Keratinocyte (primary cell): Measurements from ENCODE around the gene MRGPRD. TPM values are rescaled to one million over a fixed set of nuclear protein-coding genes. Genes with fewer than 3 reads are reported as not detected.

ENCODE experiments used
- DNase-seq: peaks from one replicate; pipeline ENCODE4 v3.0.0-alpha.2; 2011; ENCODE audit warnings: low read depth, missing footprints, low spot score
- FAIRE-seq: peaks from 2 replicates; lab custom pipeline; 2011; peaks lifted over from hg19 to GRCh38; lab: Jason Lieb, UNC
- H2AFZ ChIP-seq: 2 replicates; pipeline ENCODE4 v1.6.0; 2012; ENCODE audit warnings: low read length, control low read depth, inconsistent platforms; ENCODE audit not compliant: control insufficient read depth
- H3K27ac ChIP-seq: 2 replicates; pipeline ENCODE4 v1.5.1; 2011; ENCODE audit warnings: low read length; ENCODE audit not compliant: control insufficient read depth, insufficient read depth
- H3K27me3 ChIP-seq: 3 replicates; pipeline ENCODE4 v1.6.0; 2011; ENCODE audit warnings: low read length; ENCODE audit not compliant: control insufficient read depth, insufficient read depth; ENCODE audit errors: extremely low read depth
- H3K36me3 ChIP-seq, 2 experiments: 2 replicates in 1 of 2; 3 replicates in 1 of 2; pipeline ENCODE4 v1.5.1; 2011; ENCODE audit warnings: low read length in 2 of 2, mild to moderate bottlenecking in 1 of 2; ENCODE audit not compliant: control insufficient read depth in 2 of 2, insufficient read depth in 2 of 2; ENCODE audit errors: extremely low read depth in 1 of 2
- H3K4me1 ChIP-seq: 3 replicates; pipeline ENCODE4 v1.5.1; 2011; ENCODE audit warnings: low read length; ENCODE audit not compliant: control insufficient read depth, insufficient read depth; ENCODE audit errors: extremely low read depth
- H3K4me2 ChIP-seq: 3 replicates; pipeline ENCODE4 v1.6.0; 2011; ENCODE audit warnings: low read depth, low read length; ENCODE audit not compliant: control insufficient read depth, insufficient read depth; ENCODE audit errors: extremely low read depth
- H3K4me3 ChIP-seq, 3 experiments: fragments of 200-600 bp in 1 of 3; sonication (generic) in 1 of 3; 2 replicates in 2 of 3; 3 replicates in 1 of 3; pipeline ENCODE4 v1.5.1; 2011 to 2016; ENCODE audit warnings: low read length in 3 of 3, mild to moderate bottlenecking in 3 of 3, control low read depth in 2 of 3, inconsistent platforms in 1 of 3, low read depth in 1 of 3, mixed read lengths in 1 of 3, mixed run types in 1 of 3, moderate library complexity in 1 of 3; ENCODE audit not compliant: control insufficient read depth in 2 of 3, insufficient read depth in 2 of 3; ENCODE audit errors: extremely low read depth in 1 of 3
- H3K79me2 ChIP-seq: 2 replicates; pipeline ENCODE4 v1.6.0; 2012; ENCODE audit warnings: low read length; ENCODE audit not compliant: control insufficient read depth, insufficient read depth
- H3K9ac ChIP-seq: 3 replicates; pipeline ENCODE4 v1.6.0; 2011; ENCODE audit warnings: low read length; ENCODE audit not compliant: control insufficient read depth, insufficient read depth; ENCODE audit errors: extremely low read depth
- H3K9me1 ChIP-seq: 3 replicates; pipeline ENCODE4 v1.6.0; 2011; ENCODE audit warnings: low read length; ENCODE audit not compliant: control insufficient read depth, insufficient read depth; ENCODE audit errors: extremely low read depth
- H3K9me3 ChIP-seq: 2 replicates; pipeline ENCODE4 v1.5.1; 2012; ENCODE audit warnings: low read depth, low read length; ENCODE audit not compliant: control insufficient read depth
- H4K20me1 ChIP-seq: 3 replicates; pipeline ENCODE4 v1.6.0; 2011; ENCODE audit warnings: low read length; ENCODE audit not compliant: control insufficient read depth, insufficient read depth; ENCODE audit errors: extremely low read depth
- EZH2 ChIP-seq: IDR thresholded peaks from one replicate; pipeline ENCODE4 v1.6.1; 2012; ENCODE audit warnings: inconsistent platforms, mild to moderate bottlenecking, low read length, moderate library complexity
- dilution Hi-C: fragments of 300-500 bp; cut with MboI; formaldehyde crosslinking; loops from one replicate; pipeline ENCODE4 v1.7.0; 2020; ENCODE audit warnings: low sequenced_read_pairs; ENCODE audit not compliant: extremely low pct_ligation_motif_present
- polyA plus RNA-seq, 5 experiments: library from polyadenylated mRNA; depleted of rRNA in 3 of 5; stranded (reverse) in 3 of 5; stranded (forward) in 1 of 5; unstranded in 1 of 5; fragments of >200 nt; gene quantifications; 1 replicate in 1 of 5; 2 replicates in 3 of 5; 3 replicates in 1 of 5; pipeline versions ENCODE4 v1.2.1 to v1.2.3, GENCODE V29; 2011 to 2012; ENCODE audit warnings: missing spikeins in 2 of 5, low read depth in 1 of 5, low replicate concordance in 1 of 5
- TF ChIP-seq, protein P1 (sequence below), 3 experiments: IDR thresholded peaks in 1 of 3; conservative IDR thresholded peaks in 1 of 3; optimal IDR thresholded peaks in 1 of 3; 2 replicates in 2 of 3; 3 replicates in 1 of 3; pipeline versions ENCODE3 to v1.5.1; 2011; ENCODE audit warnings: low read length in 3 of 3, mild to moderate bottlenecking in 3 of 3, moderate library complexity in 2 of 3, control low read depth in 1 of 3, inconsistent platforms in 1 of 3; ENCODE audit not compliant: insufficient read depth in 2 of 3; ENCODE audit errors: extremely low read depth in 1 of 3

The MRGPRD gene
- polyA plus RNA-seq, 1 donor (not counting 4 experiments of a cell fraction or from before 2014, with no cell fraction given), result not detected

DNA sequence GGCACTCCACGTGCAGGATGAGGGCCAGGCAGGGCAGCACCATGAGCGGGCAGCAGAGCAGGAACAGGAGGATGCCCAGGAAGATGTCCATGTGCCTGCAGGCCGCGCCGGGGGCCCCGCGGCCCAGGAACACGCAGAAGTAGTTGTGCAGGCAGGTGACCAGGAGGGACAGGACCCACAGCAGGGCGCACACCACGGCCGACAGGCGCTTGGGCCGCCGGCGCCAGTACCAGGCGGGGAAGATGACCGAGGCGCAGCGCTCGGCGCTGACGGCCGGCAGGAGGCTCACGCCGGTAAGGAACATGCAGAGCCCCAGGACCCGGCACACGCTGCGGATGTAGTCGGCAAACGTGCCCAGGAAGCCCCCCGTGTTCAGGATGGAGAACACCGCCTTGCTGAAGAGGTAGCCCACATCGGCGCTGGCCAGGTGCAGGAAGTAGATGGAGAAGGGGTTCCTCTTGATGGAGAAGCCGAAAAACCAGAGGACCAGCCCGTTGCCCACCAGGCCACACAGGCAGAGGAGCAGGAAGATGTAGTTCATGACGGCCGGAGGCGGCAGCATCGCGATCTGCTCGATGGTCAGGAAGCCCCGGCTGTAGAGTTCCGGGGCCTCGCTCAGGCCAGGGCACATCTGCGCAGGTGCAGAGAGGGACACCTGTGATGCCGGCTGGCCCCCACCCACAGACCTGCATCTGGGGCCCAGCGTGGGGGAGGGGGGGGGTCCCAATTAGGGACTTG is 25.0 kb upstream of the MRGPRD start:
- dilution Hi-C loops, result no loop called here
- H3K79me2 ChIP-seq, result no peaks in the 10 kb centered on the region
- H4K20me1 ChIP-seq, result no peaks in the 10 kb centered on the region
- no peak for FAIRE-seq
- H3K4me2 ChIP-seq, result no peak overlapping the region
- H3K9me3 ChIP-seq, result no peaks in the 10 kb centered on the region
- peaks cover 29% of the 10 kb centered on the region for H3K4me1 ChIP-seq
- H3K27me3 ChIP-seq, result no peaks in the 10 kb centered on the region
- DNase-seq, result no peak
- no peak overlapping the region for H2AFZ ChIP-seq
- H3K9ac ChIP-seq, result no peak overlapping the region
- no peak overlapping the region for H3K27ac ChIP-seq
- TF ChIP-seq EZH2, result no peak
- TF ChIP-seq, protein P1, sequence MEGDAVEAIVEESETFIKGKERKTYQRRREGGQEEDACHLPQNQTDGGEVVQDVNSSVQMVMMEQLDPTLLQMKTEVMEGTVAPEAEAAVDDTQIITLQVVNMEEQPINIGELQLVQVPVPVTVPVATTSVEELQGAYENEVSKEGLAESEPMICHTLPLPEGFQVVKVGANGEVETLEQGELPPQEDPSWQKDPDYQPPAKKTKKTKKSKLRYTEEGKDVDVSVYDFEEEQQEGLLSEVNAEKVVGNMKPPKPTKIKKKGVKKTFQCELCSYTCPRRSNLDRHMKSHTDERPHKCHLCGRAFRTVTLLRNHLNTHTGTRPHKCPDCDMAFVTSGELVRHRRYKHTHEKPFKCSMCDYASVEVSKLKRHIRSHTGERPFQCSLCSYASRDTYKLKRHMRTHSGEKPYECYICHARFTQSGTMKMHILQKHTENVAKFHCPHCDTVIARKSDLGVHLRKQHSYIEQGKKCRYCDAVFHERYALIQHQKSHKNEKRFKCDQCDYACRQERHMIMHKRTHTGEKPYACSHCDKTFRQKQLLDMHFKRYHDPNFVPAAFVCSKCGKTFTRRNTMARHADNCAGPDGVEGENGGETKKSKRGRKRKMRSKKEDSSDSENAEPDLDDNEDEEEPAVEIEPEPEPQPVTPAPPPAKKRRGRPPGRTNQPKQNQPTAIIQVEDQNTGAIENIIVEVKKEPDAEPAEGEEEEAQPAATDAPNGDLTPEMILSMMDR (optimal IDR thresholded peaks at IDR 0.05 in 1 of 3, IDR thresholded peaks at IDR 0.05 in 1 of 3, conservative IDR thresholded peaks at IDR 0.05 in 1 of 3; ENCODE audit: extremely low read depth in 1 of 3, insufficient read depth in 2 of 3, low read length in 3 of 3), result no peak
- H3K9me1 ChIP-seq, result peaks cover 4% of the 10 kb centered on the region
- no peak overlapping the region for H3K4me3 ChIP-seq
- no peaks in the 10 kb centered on the region for H3K36me3 ChIP-seq

DNA sequence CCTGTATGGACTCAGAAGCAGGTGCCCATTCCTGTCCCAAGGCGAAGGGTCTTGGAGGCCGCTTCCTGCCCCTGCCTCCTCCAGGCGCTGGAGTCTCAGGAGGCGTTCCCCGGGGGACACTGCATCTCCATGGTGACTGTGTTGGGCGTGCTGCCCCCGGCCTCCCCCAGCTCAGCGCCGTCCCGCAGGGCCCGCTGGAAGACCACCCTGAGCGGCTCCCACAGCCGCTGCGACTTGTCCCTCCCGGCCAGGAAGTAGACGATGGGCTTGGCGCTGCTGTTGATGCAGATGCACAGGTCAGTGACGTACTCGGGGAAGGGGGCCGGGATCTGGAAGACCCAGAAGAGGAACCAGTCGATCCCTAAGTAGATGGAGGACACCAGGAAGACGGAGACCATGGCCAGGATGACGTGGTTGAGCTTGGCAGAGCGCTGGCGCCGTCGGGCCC is 24.4 kb upstream of the MRGPRD start:
- dilution Hi-C loops, result no loop called here
- Histone ChIP-seq H2AFZ (no peak overlapping the region), H3K36me3 (no peaks in the 10 kb centered on the region), H3K9me1 (peaks cover 4% of the 10 kb centered on the region), H3K4me1 (peaks cover 25% of the 10 kb centered on the region), H3K27ac (no peak overlapping the region), H3K9ac (no peak overlapping the region), H4K20me1 (no peaks in the 10 kb centered on the region), H3K27me3 (no peaks in the 10 kb centered on the region), H3K4me2 (no peak overlapping the region), H3K9me3 (no peaks in the 10 kb centered on the region), H3K4me3 (no peak overlapping the region), H3K79me2 (no peaks in the 10 kb centered on the region)
- no peak for TF ChIP-seq EZH2
- TF ChIP-seq, protein P1 (optimal IDR thresholded peaks at IDR 0.05 in 1 of 3, IDR thresholded peaks at IDR 0.05 in 1 of 3, conservative IDR thresholded peaks at IDR 0.05 in 1 of 3; ENCODE audit: extremely low read depth in 1 of 3, insufficient read depth in 2 of 3, low read length in 3 of 3), result no peak
- no peak for FAIRE-seq
- DNase-seq, result no peak
